GM19328 (cell line): ENCODE results near the gene KLRK1.
A peak's percentile ranks its signal among the peaks of the same experiment; 100 is the strongest.
"Not testable (repeated sequence)": the region's sequence is repeated elsewhere in the genome, so short reads cannot be mapped to it uniquely, and the experiment has no call there.

Source experiments
- ATAC-seq: cut with Tn5 transposase; IDR thresholded peaks from one replicate; pipeline ENCODE4 v1.9.1; 2021; ENCODE audit warnings: mild to moderate bottlenecking, moderate library complexity; ENCODE audit not compliant: unreplicated experiment

Gene KLRK1

GRCh38 chr12:10389904-10390303 lies at the start of gene KLRK1:
KLRK1 (minus strand) TSS chr12:10390041; CDS start chr12:10388810, 1,231 bp downstream.
- no peak for ATAC-seq

GRCh38 chr12:10437601-10438000 lies 47.8 kb upstream of the KLRK1 start:
- ATAC-seq, result not testable (repeated sequence)

- ATAC-seq, result not testable (repeated sequence)
Measured at GRCh38 chr12:10435816-10436215, 46.0 kb upstream of the KLRK1 start, which contains the start of gene KLRC2. KLRC2 (minus strand) TSS chr12:10436010; CDS start chr12:10435986, 24 bp downstream.

GRCh38 chr12:10430623-10431022 lies 40.8 kb upstream of the KLRK1 start:
- ATAC-seq, result not testable (repeated sequence)

- not testable (repeated sequence) for ATAC-seq
Measured at GRCh38 chr12:10425938-10426337, 36.1 kb upstream of the KLRK1 start.

- not testable (repeated sequence) for ATAC-seq
Measured at GRCh38 chr12:10424260-10424899, 34.5 kb upstream of the KLRK1 start.

- ATAC-seq, result not testable (repeated sequence)
Measured at GRCh38 chr12:10422159-10422558, 32.3 kb upstream of the KLRK1 start.

GRCh38 chr12:10420334-10420733 lies 30.5 kb upstream of the KLRK1 start, which contains the start of gene KLRC3:
KLRC3 (minus strand) TSS chr12:10420595; CDS start chr12:10420550, 45 bp downstream.
- not testable (repeated sequence) for ATAC-seq

- no peak for ATAC-seq
Measured at GRCh38 chr12:10409392-10409791, 19.6 kb upstream of the KLRK1 start, which contains the start of gene KLRC4. KLRC4 (minus strand) TSS chr12:10409757; CDS start chr12:10409575, 182 bp downstream.

- ATAC-seq, result no peak
Measured at GRCh38 chr12:10408842-10409241, 19.0 kb upstream of the KLRK1 start.

- no peak for ATAC-seq
Measured at GRCh38 chr12:10406725-10407124, 16.9 kb upstream of the KLRK1 start.

GRCh38 chr12:10405294-10405693 lies 15.5 kb upstream of the KLRK1 start:
- no peak for ATAC-seq

GRCh38 chr12:10404798-10405197 lies 15.0 kb upstream of the KLRK1 start:
- no peak for ATAC-seq

GRCh38 chr12:10400829-10401228 lies 11.0 kb upstream of the KLRK1 start:
- no peak for ATAC-seq

GRCh38 chr12:10398168-10398567 lies 8.3 kb upstream of the KLRK1 start:
- no peak for ATAC-seq

- no peak for ATAC-seq
Measured at GRCh38 chr12:10397296-10397695, 7.5 kb upstream of the KLRK1 start.

GRCh38 chr12:10396176-10396575 lies 6.3 kb upstream of the KLRK1 start:
- ATAC-seq, result not testable (repeated sequence)

GRCh38 chr12:10395390-10395998 lies 5.7 kb upstream of the KLRK1 start:
- peak; percentile 94 for ATAC-seq

- ATAC-seq, result not testable (repeated sequence)
Measured at GRCh38 chr12:10394531-10395152, 4.8 kb upstream of the KLRK1 start.

GRCh38 chr12:10393291-10393690 lies 3.5 kb upstream of the KLRK1 start:
- ATAC-seq, result no peak

GRCh38 chr12:10392394-10392930 lies 2.6 kb upstream of the KLRK1 start:
- ATAC-seq, result no peak
